Esophagus muscularis mucosa (tissue), 4 donors: ENCODE data around the gene LCN15.

Experiments used
- CTCF ChIP-seq, 3 experiments: fragments of 200-600 bp in 2 of 3; fragments of 450-650 bp in 1 of 3; sonication (generic) in 2 of 3; IDR thresholded peaks; one replicate each; pipeline ENCODE4 v1.5.1; 2017 to 2019; ENCODE audit warnings: antibody characterized with exemption in 3 of 3, mild to moderate bottlenecking in 2 of 3, moderate library complexity in 1 of 3
- EP300 ChIP-seq: sonication (generic); formaldehyde crosslinking; IDR thresholded peaks from one replicate; pipeline ENCODE4 v1.6.1; 2017; ENCODE audit warnings: antibody characterized with exemption
- POLR2A ChIP-seq: fragments of 450-650 bp; IDR thresholded peaks from one replicate; pipeline ENCODE4 v1.6.1; 2017; ENCODE audit warnings: antibody characterized with exemption, moderate library complexity, mild to moderate bottlenecking, low read depth
- POLR2AphosphoS5 ChIP-seq, 2 donors: sonication (generic); formaldehyde crosslinking; IDR thresholded peaks; one replicate each; pipeline ENCODE4 v1.6.1; 2017; ENCODE audit warnings: antibody characterized with exemption in 2 of 2

DNA sequence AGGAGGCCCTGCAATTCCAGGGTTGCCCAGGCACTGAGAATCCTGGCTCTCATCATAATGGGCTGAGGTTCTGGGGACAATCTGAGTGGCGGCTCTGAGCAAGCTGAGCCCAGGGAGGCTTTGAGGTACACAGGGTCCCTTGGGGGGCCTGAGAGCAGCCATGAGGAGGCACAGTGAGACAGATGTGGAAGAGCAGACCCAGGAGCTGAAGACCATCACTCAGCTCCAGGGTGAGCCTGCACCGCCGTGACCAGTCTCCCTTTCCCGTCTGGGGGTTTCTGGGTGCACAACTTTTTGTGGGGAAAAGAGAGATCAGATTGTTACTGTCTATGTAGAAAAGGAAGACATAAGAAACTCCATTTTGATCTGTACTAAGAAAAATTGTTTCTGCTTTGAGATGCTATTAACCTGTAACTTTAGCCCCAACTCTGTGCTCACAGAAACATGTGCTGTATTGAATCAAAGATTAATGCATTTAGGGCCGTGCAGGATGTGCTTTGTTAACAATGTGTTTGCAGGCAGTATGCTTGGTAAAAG is 32.0 kb upstream of the LCN15 start, which contains the start of gene CCDC183:
- TF ChIP-seq CTCF (IDR thresholded peaks at IDR 0.05): no peak
- TF ChIP-seq POLR2A: no peak
- TF ChIP-seq POLR2AphosphoS5 (IDR thresholded peaks at IDR 0.05): no peak
- TF ChIP-seq EP300: no peak
